Amygdala (tissue), 56 donors: ENCODE results near the gene C1D.

Experiments used
- DNase-seq, 56 donors: peaks; one replicate each; lab custom pipeline; 2025; lab: John Stamatoyannopoulos, UW

Gene C1D

DNA sequence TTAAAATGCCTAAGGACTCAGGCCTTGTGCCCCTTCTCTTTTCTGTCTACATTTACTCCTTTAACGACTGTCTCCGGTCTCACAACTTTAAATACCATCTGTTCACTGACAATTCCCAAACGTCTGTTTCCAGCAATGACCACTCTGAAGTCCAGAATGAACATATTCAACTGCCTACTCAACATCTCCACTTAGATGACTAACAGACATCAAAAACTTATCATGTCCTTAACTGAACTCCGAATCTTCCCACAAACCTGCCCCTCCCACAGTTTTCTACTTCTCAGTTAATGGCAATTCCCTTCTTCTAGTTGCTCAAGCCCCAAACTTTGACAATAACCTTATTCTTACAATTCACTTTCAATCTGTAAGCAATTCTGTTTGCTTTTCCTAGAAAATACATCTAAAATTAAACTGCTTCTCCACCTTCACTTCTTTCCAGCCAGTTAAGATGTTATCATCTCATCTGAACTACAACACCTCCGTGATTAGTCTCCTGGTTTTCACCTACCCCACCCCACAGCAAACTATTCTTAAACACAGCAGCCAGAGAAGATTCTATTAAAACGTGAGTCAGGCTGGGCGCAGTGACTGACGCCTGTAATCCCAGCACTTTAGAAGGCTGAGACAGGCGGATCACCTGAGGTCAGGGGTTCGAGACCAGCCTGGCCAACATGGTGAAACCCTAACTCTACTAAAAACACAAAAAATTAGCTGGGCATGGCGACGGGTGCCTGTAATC lies 2.8 kb downstream of the C1D start:
- DNase-seq, result no peak

DNA sequence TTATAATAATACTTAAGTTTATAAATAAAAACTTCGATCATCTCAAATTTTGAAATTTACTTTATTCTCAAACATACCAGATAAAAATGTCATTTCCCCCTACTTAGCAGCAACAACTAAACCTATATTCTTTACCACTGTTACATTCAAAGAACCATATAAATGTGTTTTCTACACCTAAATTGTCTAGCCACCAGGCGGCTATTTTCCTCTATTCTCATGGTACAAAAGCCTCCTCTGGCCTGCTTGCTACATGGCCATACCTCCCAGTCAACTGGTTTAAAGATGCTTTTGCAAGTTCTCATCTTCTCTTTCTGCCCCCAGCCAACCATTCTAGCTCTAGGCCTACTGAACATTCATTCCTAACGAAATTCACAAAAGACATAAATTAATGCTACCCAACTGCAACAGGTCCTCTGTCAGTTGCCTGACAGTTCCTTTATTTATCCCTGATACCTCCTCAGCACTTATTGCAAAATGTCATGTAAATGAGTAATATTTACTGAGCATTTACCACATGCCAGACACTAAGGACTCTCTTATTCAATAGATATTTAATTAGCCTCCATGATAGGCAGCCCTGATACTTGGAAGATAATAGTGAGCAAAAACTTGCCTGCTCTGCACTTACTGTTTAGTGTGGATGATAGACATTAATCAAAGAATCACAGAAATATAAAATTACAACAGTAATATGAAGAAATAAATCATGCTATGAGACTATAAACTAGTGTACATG lies 5.0 kb downstream of the C1D start:
- DNase-seq, result no peak

DNA sequence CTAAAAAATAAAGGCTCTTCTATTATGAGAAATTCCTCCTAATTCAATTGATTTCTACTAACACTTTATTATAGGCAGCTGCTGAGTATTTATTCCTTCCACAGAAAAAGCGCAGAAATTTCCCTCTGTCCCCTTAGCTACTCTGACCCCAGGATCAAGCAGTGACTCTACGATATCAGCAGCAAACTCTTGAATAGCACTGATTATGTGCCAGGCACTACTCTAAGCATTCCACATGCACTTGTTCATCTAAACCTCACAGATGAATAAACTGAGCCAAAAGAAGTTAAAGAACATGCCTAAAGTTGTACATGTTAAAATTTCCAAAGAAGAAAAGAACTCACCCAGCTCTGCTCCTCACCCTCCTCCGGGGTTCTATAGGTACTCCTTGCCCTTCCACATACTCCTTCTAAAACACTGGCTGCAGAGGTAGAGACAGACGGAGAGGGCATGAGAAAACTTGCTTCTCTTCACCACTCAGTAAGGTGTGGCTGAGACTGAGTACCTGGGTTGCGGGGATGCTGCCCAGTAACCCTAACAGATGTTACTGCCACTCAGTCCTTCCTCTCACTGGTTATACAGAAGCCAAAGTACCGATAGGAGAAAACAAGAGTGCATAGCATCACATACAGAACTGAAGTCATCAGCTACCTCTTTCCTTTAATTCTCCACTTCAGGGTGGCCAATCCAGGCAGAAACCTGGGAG lies 9.9 kb downstream of the C1D start:
- no peak for DNase-seq

DNA sequence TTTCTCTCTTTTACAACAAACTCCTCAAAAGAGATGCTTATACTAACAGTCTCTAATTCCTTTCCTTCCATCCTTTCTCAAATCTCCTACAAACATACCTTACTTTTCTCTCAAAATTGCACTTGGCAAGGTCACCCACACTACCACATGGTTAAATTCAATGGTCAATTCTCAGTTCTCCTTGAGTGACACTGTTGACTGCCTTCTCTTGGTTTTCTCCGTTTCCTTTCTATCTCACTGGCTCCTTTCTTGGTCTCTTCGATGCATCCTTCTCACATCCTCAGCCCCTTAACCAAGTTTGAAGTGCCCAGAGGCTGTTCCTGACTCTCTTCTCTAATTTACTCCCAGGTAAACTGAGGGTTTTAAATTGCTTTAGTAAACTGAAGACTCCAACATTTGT lies 12.5 kb downstream of the C1D start:
- no peak for DNase-seq

DNA sequence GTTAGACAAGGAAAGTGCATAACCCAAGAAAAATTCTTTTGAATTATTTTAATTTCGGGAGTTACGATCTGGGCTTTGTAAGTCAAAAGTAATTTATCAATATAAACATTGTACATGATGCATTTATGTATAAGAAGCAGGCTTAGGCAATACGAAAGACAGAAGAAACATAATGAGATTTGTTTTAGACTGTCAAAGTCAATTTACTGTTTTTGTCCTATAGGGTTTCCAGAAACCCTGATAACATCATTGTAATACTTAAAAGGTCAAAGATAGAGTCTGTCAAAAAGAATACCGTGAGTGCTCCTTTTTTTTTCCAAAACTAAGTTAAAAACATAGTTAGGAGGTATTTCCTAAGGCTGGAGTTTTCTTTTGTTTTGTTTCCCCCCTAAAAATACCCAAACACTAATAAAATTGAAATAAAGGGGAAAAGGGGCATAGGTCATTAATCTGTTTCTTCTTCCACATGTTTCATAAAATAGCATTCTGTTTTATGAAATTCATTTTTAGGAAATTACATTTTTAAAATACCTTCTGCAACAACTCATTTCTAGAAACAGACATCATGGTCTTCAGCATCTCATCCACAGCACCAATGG lies 16.1 kb downstream of the C1D start:
- DNase-seq, result no peak

DNA sequence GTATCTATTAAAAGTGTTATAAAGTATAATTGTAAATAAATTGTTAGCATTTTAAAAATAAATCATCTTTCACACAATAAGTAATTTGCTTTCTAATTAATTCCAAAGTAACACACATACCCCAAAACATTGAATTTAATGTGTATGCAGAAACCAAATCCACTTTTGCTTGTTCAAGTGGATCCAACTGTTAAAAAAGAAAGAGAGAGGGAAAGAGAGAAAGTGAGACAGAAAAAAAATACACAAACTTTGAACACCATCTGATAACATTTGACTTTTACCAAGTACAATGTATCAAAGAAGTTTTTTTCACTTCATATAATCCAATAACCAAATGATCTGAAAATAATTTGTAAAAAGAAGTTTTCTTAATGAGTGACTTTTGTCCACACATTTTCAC lies 16.6 kb downstream of the C1D start:
- no peak for DNase-seq

DNA sequence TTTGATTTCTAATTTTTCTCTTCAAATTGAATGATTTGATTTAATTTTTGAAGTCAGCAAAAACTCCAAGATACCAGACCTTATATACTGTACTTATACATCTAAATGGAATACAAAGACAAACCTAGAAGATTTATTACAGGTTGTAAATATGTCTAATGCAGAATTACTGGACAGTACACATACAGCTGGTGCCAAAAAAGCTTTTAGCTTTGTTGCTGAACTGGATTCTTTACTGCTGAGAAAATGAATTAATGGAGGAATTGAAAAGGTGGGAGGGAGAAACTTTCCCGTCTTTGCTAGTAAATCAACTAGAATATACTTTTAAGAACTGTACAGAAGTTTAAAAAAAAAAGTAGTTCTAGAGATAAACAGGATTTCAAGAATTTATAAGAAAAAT lies 17.5 kb downstream of the C1D start:
- no peak for DNase-seq

DNA sequence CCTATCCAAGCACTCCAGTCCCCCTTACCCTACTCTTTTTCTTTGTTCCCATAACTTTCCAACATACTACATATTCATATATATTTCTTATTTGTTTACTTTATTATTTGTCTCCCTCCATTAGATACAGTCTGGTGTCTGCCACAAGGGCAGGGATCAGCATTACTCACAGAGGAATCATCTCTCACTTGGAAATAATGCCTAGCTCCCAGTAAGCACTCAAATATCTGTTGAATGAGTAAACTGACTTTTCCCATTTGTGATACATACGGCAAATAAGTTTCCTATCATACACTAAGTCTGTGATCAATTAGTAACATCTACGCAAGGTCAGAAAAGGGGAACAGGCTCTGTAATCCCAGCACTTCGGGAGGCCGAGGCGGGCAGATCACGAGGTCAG lies 18.7 kb downstream of the C1D start:
- DNase-seq, result no peak

DNA sequence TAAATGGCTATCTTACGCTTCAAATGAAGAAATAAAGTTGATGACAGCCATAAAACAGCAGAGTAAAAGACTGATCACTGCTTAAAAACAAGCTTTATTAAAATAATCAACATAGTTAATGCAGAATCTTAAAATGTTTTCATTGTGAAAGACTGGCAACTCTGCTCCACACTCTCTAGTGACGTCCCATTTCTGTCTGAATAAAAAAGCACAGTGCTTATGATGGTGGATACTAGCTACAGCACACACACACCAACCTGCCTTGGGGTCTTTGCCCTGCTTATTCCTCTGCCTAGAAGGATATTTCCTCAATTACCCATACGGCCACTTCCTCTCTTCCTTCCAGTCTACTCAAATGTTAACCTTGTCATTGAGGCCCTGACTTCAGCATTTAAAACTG lies 19.1 kb downstream of the C1D start:
- no peak for DNase-seq

DNA sequence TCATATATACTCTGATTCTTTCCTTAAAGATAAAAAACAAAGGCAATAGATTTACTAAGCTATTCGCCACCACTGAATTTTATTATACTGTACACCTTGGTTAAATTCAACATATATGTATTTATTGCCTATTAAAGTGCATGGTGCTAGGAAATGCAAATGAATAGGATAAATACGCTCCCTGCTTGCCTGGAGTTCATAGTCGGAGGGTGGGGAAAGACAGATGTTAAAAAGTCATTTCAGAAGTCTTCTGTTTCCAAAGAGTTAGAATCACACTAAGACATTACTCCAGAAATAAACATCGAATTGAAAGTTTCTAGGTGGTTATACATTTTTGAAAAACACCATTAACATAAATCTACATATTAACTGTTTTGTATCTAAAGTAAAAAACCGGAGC lies 19.8 kb downstream of the C1D start:
- no peak for DNase-seq

DNA sequence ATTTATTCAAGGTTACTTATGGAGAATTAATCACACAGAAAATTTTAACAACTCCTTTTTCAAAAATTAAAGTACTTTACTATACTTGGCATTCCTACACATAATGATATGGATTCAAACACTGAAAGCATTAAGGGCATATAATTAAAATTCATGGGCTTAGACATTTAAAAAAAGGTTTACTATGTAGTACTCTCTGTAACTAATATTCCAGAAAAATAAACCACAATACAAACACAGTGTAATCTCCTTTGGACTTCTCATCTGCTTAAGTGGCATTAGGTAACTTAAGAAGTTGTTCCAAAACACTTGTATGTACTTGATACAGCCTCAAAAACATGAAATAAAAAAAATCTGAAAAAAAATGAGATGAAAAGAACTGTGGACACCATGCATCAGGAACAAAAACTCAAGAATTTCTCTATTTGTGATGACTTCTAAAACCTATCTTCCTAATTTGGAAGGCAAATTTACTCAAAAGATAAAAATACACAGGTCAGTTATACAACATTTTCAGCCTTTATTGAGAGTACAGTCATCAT lies 21.0 kb downstream of the C1D start:
- no peak for DNase-seq

DNA sequence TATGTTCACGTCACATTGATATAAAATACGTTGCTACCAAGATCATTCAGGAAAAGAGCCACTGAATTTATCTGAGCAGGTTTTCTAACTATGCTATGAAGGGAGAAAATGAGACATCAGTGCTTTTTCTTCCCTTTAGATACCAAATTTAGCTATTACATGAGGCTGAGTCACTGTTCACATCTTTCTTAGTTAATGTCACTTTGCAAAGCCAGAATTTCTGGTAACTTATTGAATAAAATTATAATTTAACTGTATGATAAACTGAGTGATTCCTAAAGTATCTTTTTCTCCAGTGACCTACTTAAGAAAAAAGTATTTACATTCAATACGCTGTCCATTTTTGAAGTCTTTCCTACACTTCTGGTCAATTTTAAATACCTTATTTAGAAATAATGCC lies 22.7 kb downstream of the C1D start:
- DNase-seq, result no peak

DNA sequence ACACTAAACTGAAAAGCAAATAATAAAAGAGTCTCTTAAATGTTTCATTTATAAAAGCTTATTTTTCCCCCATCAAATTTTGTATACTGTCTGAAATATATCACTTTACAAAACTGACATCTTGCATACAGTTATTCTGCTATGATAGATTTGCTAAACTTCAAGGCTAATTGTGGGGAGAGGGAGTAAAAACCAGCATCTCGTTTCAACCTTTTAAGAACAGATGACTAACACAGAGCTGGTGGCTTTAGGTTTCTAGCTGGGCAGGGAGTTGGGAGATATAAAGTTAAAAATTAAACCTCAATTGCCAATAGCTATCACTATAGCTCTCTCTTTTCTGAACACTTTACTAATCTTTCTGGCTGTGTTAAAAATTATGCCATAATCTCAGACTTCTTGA lies 23.5 kb downstream of the C1D start:
- DNase-seq, result no peak

DNA sequence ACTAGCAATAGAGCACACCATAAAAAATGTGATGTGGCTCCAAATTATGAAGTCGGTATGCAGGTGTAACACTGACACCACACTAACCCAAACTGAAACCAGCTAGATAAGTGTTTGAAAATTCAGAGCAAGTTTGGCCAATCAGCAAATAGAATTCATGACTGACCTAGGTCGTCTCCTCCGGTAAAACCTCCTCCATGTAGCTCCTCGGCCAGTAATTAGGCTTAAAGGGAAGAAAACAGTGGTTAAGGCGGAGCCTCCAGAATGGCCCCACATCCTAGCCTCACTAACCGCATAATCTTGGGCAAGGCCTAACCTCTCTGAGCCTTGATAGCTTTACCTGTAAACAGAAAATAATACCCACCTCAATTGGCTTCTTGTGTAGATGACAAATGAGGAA lies 30.1 kb downstream of the C1D start:
- DNase-seq, result no peak

DNA sequence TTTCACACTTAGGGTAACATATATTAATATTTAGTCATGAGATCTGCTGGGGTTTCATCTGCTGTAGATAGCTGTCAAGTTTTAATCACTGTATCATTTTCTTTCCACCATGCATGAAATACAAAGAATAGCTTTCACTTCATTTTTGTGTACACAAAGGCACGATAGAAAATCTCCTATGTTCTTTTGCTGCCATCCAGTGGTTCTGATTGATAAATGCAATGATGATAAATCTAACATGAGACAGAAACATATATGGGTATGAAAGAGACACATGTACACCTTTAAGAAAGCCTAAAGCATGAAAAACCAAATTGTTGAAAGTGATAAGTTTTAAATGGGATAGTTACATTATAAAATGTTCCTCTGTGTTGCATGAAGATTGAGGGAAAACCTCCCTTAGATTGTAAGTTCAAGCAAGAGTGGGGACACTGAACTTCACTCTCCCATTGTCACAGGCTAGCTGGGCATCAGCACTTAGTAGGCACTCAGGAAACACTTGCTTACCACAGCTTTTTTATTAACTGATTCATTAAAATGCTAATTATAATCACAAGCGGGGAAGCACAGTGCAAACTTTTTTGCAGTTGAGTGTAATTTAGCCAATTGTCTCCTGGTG lies 31.2 kb downstream of the C1D start:
- DNase-seq, result peak in 1 of 56 donors; percentile 54

DNA sequence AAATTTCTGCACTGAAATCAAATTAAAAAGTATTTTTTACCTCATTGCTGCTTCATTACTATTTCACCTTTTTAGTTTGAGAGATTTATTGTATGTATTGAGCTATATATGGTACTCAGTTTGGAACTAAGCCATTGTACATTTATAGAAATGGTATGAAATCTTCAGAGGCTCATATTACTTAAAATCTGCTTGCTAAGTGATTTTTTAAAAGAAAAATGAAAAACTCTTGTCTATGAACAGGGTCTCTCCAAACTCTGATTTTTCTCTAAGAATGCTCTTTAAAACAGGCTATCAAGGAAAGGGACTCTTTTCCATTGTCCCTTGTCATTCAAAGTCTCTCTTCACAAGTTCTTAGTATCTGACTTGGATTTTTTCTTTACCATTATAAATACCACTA lies 31.8 kb downstream of the C1D start:
- no peak for DNase-seq

DNA sequence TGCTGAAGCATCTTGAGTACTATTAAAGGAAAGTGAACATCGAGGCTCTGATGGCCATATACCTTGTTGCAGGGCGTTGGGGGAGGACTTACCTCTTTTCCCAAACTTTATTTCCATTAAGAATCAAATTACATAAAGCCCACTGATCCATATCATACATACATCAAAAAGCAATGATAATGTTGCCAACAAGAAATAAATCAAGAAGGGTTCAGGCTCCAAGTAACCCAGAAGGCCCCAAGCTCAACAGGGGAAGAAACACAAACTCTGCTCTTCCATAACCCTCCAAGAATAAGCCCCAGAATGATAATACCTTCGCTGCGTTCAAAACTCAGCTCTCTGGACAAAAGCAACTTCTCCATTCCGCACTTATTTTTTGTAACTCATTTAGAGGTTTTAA lies 32.3 kb downstream of the C1D start:
- no peak for DNase-seq

DNA sequence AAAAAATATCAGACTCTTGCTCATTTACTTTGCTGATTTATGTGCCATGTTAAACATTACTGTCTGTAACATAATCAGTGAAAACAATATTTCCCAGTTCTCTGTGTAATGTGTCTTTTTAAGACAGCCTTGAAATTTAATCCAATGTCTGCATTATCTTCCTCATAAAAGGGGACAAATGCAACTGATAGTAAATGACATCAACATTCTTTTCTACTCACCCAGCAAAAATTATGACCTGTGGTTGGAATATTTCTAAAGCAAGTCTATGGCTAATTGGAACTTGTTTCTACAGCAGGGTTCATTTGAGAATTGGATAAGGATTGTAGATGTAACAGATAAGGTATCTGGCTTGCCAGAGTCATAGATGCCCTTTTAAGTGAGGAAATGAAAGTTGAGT lies 34.8 kb downstream of the C1D start:
- DNase-seq, result no peak

DNA sequence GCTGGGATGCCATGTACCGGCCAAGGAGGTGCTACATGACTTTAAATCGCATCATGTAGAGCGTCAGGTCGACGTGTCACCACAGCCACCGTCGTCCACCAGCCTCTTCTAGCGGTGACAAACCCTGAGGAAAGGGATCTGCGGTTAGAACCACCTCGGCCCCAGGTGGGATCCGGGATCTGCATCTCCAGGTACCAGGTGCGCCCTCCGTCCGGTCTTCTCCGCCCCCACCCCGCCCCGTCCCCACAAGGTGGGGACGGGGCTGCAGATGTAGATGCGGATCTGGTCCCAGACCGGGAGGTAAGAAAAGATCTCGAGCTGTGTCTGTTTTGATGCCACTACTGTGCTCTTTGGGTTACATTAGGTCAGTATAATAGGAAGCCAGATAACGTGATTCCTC lies 38.4 kb downstream of the C1D start:
- DNase-seq, result no peak

DNA sequence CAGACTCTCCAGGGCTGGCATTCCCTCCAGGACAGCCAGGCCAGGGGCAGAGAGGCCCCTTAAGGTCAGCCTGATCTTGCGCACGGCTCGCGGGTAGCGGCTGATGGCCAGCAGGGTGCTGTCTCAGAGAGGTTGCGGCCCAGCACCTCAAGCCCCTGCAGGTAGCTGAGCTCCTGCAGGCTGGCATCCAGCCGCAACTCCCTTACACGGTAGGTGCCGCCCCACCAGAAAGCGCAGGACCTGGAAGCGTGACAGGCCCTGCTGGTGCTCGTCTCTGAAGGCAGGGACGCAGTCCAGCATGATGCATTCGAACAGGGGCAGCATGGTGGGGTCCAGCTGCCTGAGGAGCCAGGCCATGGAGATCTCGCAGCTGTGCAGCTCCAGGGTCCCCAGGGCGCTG lies 38.9 kb downstream of the C1D start:
- DNase-seq, result no peak

DNA sequence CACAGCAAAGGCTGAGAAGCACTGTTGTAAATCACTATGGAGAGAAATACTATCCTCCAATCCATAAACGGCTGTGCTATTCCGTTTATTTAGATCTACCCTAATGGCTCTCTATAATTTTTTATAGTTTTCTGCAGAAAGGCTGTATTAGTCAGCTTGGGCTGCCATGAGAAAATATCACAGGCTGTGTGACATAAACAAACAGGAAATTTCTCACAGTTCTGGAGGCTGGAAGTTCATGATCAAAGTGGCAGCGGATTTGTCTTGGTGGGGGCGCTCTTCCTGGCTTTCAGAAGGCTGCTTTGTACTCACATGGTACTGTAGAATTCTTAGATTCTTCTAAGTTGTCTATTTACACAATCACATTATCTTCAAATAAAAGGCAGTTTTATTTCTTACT lies 44.1 kb downstream of the C1D start:
- no peak for DNase-seq
